Coronary artery (tissue), 2 donors: ENCODE measurements around the gene JAZF1.
"Not testable (repeated sequence)": the region's sequence is repeated elsewhere in the genome, so short reads cannot be mapped to it uniquely, and the experiment has no call there.

Experiments used
- DNase-seq: peaks from one replicate; pipeline ENCODE4 v3.0.0-alpha.2; 2017; ENCODE audit warnings: low spot score
- H3K27ac ChIP-seq, 2 donors: fragments of 200-600 bp; sonication (generic); one replicate each; pipeline ENCODE4 v1.5.1; 2016 to 2019
- H3K4me3 ChIP-seq: fragments of 200-600 bp; sonication (generic); 2 replicates; pipeline ENCODE4 v1.5.1; 2016; ENCODE audit warnings: mild to moderate bottlenecking, moderate library complexity
- TF ChIP-seq, protein P1 (sequence below): fragments of 200-600 bp; sonication (generic); IDR thresholded peaks from one replicate; pipeline ENCODE4 v1.5.1; 2019; ENCODE audit warnings: antibody characterized with exemption

JAZF1 gene

DNA sequence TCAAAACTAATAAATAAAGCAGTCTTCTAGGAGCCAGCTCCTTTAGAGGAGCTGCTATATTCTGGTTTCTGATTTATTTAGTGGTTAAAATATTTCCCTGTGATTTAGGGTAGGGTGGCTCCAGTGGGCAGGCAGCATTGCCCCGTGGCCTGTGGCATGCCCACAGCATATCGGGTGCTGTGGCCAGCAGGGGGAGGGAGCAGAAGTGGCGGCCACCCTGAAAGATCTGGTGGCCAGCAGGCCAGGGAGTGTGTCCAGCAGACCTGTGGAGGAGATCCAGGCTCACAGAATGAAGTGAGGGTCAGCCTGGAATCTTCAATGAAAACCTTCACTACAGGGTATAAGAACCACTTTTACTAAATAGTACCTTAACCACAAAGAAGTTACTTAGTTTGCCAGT lies 251.5 kb downstream of the JAZF1 start:
- TF ChIP-seq, protein P1, sequence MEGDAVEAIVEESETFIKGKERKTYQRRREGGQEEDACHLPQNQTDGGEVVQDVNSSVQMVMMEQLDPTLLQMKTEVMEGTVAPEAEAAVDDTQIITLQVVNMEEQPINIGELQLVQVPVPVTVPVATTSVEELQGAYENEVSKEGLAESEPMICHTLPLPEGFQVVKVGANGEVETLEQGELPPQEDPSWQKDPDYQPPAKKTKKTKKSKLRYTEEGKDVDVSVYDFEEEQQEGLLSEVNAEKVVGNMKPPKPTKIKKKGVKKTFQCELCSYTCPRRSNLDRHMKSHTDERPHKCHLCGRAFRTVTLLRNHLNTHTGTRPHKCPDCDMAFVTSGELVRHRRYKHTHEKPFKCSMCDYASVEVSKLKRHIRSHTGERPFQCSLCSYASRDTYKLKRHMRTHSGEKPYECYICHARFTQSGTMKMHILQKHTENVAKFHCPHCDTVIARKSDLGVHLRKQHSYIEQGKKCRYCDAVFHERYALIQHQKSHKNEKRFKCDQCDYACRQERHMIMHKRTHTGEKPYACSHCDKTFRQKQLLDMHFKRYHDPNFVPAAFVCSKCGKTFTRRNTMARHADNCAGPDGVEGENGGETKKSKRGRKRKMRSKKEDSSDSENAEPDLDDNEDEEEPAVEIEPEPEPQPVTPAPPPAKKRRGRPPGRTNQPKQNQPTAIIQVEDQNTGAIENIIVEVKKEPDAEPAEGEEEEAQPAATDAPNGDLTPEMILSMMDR: no peak
- H3K27ac ChIP-seq: no peak overlapping the region
- H3K4me3 ChIP-seq: no peak overlapping the region
- no peak for DNase-seq

DNA sequence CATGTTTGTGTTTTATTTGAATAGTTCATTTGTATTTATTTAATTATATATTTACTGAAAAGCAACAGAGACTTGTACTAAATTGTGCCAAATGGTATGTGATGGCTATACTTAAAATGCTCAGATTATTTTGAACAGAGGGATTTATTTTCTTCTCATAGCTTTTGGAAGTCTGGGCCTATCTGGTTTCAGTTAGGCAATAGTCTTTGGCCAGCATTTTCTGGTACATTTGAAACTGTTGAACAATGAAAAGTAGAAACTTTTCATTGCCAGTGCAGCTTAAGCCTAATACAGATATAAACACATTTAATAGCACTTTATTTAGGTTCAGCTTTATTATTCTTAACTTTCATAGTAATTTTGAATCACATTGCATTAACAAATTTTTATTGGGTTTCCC lies 252.6 kb downstream of the JAZF1 start:
- DNase-seq: no peak
- Histone ChIP-seq H3K27ac (no peak overlapping the region), H3K4me3 (no peak overlapping the region)
- TF ChIP-seq, protein P1: no peak

DNA sequence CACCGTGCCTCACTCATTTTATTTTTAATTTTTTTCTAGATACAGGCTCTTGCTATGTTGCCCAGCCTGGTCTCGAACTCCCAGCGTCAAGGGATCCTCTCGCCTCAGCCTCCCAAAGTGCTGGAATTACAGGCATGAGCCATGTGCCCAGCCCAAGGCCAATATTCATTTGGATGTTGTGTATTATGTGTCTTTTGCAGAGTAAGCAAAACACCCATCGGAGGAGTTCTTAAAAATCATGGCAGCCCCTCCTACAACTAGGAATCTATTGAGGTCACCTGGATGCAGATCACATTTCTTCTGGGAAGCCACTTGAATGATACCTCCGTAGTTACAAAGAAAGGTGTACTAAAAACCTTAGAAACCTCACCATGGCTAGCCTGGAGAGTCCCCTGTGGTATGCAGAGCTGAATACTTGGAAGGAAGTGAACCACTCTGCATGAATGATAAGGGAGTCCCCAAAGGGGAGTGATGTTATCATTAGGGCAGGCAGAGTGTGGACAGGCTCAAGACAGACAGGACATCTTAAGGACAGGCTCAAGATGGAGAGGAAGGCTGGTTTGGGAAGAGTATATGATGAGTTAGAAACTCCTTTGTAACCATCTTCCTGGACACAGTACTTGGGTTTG lies 254.9 kb downstream of the JAZF1 start:
- no peak for DNase-seq
- TF ChIP-seq, protein P1: no peak
- H3K27ac ChIP-seq: no peak overlapping the region
- H3K4me3 ChIP-seq: no peak overlapping the region

DNA sequence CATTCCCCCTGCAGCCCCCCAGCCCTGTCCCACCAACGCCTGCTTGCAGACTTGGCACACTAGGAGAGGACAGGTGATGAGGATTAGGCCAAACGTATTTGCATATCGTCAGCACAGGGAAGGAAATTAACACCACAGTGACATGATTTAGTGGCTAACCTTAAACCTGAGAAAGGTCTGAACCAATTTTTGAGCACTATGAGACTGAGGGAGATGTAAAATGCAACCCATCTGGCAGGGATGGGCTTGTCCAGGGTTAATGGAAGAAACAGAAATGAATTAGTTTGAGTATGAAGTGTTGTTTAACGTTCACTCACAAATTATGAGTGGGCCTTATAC lies 257.0 kb downstream of the JAZF1 start:
- TF ChIP-seq, protein P1: no peak
- Histone ChIP-seq H3K4me3 (no peak overlapping the region), H3K27ac (no peak overlapping the region)
- DNase-seq: no peak

DNA sequence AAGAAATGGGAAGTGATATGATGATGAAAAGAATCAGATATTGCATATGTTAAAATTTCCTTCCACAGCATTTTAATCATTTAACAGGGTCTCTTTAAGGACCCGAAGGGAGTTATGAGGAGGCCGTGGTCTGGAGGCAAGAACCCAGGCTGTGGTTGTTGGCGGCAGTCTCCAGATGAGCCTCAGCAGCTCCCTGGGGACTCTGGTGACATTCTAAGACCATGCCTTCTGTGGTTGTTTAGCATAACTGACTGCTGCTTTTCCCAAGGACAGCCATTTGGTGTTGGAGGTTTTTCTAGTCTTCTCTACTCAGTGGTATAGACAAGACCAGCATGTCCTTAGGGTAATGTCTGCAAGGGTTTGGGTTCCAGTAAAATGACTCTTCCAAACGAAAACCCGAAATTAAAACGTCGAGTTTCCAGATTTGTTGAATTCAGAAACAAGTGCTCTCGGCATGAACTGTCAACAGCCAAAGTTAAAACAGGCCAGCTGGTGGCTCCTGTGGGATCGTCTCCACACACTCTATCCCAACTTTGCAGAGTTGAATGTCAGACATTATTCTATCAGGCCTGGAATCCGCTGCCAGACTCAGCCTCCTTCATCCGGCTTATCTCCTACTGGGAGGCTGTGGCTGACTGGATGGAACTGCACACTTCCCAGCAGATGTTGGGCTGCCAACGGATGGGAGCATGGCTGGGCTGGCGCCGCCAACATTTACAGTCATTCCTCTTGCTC lies 257.5 kb downstream of the JAZF1 start:
- no peak overlapping the region for H3K4me3 ChIP-seq
- DNase-seq: no peak
- TF ChIP-seq, protein P1: no peak
- no peak overlapping the region for H3K27ac ChIP-seq

DNA sequence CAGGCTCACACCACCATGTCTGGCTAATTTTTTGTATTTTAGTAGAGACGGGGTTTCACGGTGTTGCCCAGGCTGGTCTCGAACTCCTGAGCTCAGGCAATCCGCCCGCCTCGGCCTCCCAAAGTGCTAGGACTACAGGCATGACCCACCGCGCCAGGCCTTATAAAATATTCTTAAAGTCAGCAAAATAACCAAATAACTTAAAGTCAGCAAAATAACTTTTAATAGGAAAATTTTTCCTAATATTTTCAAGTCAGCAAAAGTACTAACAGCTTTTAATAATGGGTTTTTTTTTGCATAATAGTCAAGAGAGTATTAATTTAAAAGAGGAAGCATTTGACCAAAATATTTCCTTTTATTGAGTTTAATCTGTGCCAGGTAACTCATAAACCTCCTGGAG lies 258.2 kb downstream of the JAZF1 start:
- DNase-seq, H3K27ac ChIP-seq, H3K4me3 ChIP-seq: not testable (repeated sequence)

DNA sequence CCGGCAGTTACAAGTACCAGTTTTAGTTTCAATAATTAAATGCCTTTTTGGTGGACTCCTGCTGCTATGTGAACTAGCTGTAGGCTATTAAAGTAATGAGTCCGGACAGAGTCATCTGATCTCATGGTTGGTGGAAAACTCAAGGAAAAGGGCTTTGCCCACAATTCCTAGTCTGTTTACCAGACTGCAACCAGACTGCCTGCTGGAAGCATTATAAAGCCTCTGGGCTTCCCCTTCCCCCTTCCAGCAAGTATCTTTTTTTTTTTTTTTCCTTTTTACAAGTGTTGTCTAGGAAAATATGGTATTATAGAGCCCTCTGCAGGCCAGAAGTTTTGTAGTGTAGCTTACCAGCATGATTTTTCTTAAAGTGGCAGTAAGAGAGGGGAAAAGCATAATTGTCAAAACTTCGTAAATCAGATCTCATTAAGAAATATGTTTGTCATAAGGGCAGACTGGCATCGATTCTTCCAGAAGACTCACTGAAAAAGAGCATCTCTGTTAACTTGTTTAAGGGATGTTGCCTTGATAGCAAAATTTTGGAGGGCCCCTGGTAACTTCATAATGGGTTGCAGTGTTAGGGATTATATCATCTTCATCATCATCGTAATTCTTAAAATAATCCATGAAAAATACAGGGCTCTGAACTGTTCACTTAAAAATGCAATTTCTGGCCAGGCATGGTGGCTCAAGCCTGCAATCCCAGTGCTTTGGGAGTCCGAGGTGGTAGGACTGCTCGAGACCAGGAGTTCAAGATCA lies 259.3 kb downstream of the JAZF1 start:
- no peak overlapping the region for H3K27ac ChIP-seq
- no peak for DNase-seq
- no peak overlapping the region for H3K4me3 ChIP-seq
- TF ChIP-seq, protein P1: no peak
